HL-60 (cell line): Measurements from ENCODE around the gene ZNF780B.

ENCODE experiments used
- DNase-seq, 2 experiments: peaks; one replicate each; pipeline ENCODE4 v3.0.0-alpha.2; 2010 to 2020; ENCODE audit warnings: low read depth in 1 of 2, low spot score in 1 of 2
- H3K27ac ChIP-seq: fragments of 250-450 bp; sonication (Bioruptor Pico); replicated peaks from 2 replicates; pipeline ENCODE4 v1.5.1; 2020; ENCODE audit warnings: mild to moderate bottlenecking, moderate library complexity
- H3K27me3 ChIP-seq: fragments of 250-450 bp; sonication (Bioruptor Pico); 2 replicates; pipeline ENCODE4 v1.5.1; 2021; ENCODE audit warnings: mild to moderate bottlenecking, moderate library complexity; ENCODE audit not compliant: insufficient read depth, poor library complexity, severe bottlenecking
- H3K4me3 ChIP-seq: replicated peaks from 2 replicates; pipeline ENCODE4 v1.5.1; 2011; ENCODE audit warnings: mild to moderate bottlenecking, control low read depth, low read length; ENCODE audit not compliant: insufficient read depth
- CTCF ChIP-seq: IDR thresholded peaks from one replicate; pipeline ENCODE4 v1.5.1; 2011; ENCODE audit warnings: low read length, control low read depth, inconsistent platforms; ENCODE audit not compliant: insufficient read depth
- GABPA ChIP-seq: IDR thresholded peaks from 2 replicates; pipeline ENCODE4 v1.6.1; 2012; ENCODE audit warnings: low read depth
- POLR2AphosphoS5 ChIP-seq: IDR thresholded peaks from 2 replicates; pipeline ENCODE4 v1.6.1; 2012; ENCODE audit warnings: low read depth
- REST ChIP-seq: IDR thresholded peaks from 2 replicates; pipeline ENCODE4 v1.6.1; 2012; ENCODE audit warnings: low read depth; ENCODE audit not compliant: insufficient replicate concordance
- SPI1 ChIP-seq: IDR thresholded peaks from 2 replicates; pipeline ENCODE4 v1.6.1; 2012; ENCODE audit warnings: low read depth, mild to moderate bottlenecking, borderline replicate concordance

The ZNF780B gene

GRCh38 chr19:40080289-40080688, 24.3 kb upstream of the ZNF780B start:
- TF ChIP-seq REST (no peak), CTCF (no peak), GABPA (no peak), SPI1 (no peak), POLR2AphosphoS5 (no peak)
- Histone ChIP-seq H3K4me3 (no peak overlapping the region), H3K27ac (no peak overlapping the region), H3K27me3 (no peaks in the 10 kb centered on the region)
- no peak for DNase-seq

GRCh38 chr19:40078377-40078776, 22.3 kb upstream of the ZNF780B start:
- DNase-seq = no peak
- Histone ChIP-seq H3K27me3 (no peaks in the 10 kb centered on the region), H3K4me3 (no peak overlapping the region), H3K27ac (no peak overlapping the region)
- no peak for TF ChIP-seq POLR2AphosphoS5
- no peak for TF ChIP-seq CTCF
- no peak for TF ChIP-seq GABPA
- no peak for TF ChIP-seq REST
- no peak for TF ChIP-seq SPI1

GRCh38 chr19:40070058-40070457, 14.0 kb upstream of the ZNF780B start:
- no peak for DNase-seq
- Histone ChIP-seq H3K27ac (no peak overlapping the region), H3K27me3 (no peaks in the 10 kb centered on the region), H3K4me3 (no peak overlapping the region)
- TF ChIP-seq CTCF (no peak), POLR2AphosphoS5 (no peak), SPI1 (no peak), GABPA (no peak), REST (no peak)
